ENCODE results near the gene APOL2. TPM values are rescaled to one million over a fixed set of nuclear protein-coding genes. Genes with fewer than 3 reads are reported as not detected.

Gene APOL2
- total and polyA plus RNA-seq, 10 of the 15 experiments (the other 5 are each of a cell fraction or from before 2014, with no cell fraction given): 4.4 to 39.9 (median 25.0) TPM

DNA sequence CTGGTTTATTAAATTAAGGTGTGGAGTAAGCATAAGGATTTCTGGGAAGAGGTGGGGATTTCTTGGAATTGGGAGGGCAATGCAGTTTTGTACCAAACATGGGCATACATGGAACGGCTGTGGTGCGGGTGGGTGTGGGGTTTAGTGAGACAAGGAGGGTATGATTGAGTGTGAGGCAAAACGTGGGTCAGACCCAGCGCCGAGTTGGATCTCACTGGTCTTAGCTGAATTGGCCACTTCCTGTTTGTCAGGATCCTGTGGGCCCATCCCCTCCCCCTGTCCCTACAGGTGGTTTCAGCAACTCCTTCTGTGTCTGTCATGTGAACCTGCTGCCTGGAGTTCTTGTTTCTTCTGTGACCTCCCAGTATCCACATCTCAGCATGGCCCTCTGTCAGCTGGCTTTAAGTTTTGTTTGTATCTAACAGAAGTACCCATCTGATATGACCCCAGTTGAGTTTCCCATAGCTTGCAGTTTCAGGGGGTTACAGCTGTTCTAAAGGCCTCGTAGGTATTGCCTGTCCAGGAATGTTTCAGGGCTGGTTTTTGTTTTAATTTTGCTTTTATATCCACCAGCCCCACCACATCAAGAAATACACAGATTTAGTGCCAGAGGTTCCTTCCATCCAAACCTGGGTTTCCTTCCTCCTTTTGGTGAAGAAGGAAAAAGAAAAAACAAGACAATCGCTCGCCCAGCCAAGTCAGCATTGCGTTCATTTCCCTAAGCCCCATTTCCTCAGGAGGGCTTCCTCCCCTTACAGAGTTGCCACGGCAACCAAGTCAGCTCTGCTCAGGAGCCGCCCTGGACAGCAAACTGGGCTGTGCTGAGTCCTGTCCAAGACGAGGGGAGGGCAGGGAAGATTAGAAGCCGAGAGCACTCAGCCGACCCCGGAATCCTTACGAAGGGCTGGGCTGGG lies 19.6 kb upstream of the APOL2 start (continued):
- TF ChIP-seq POU2F2 (IDR thresholded peaks at IDR 0.05; ENCODE audit: borderline replicate concordance, low read depth, low read length) (no peak), ZNF384 (IDR thresholded peaks at IDR 0.05; ENCODE audit: borderline replicate concordance, low read depth, low read length) (no peak), NFXL1 (IDR thresholded peaks at IDR 0.05; ENCODE audit: borderline replicate concordance) (no peak), HCFC1 (IDR thresholded peaks at IDR 0.05; ENCODE audit: low read length) (no peak), PAX5 (IDR thresholded peaks at IDR 0.05; ENCODE audit: borderline replicate concordance, low read depth, low read length) (no peak), EZH2 (IDR thresholded peaks at IDR 0.05; ENCODE audit: borderline replicate concordance, control insufficient read depth, low read depth, low read length) (no peak), KLF5 (IDR thresholded peaks at IDR 0.05; ENCODE audit: partially characterized antibody) (no peak), NBN (IDR thresholded peaks at IDR 0.05) (peak; percentile 72; the same call in 1 of the 2 replicates), JUNB (IDR thresholded peaks at IDR 0.05) (no peak), SMAD1 (IDR thresholded peaks at IDR 0.05; ENCODE audit: low read depth, partially characterized antibody) (no peak), ZBED1 (IDR thresholded peaks at IDR 0.05; ENCODE audit: borderline replicate concordance) (no peak), BACH1 (IDR thresholded peaks at IDR 0.05; ENCODE audit: borderline replicate concordance) (no peak), MTA3 (IDR thresholded peaks at IDR 0.05; ENCODE audit: borderline replicate concordance, low read length) (no peak), KDM1A (IDR thresholded peaks at IDR 0.05; ENCODE audit: borderline replicate concordance) (no peak), RELA (IDR thresholded peaks at IDR 0.05; ENCODE audit: borderline replicate concordance, partially characterized antibody) (no peak), FOS (IDR thresholded peaks at IDR 0.05; ENCODE audit: borderline replicate concordance, extremely low read depth, insufficient read length) (no peak), EP300 (IDR thresholded peaks at IDR 0.05; ENCODE audit: borderline replicate concordance in 1 of 2, control insufficient read depth in 1 of 2, low read depth in 2 of 2, low read length in 2 of 2) (no peak), SRF (IDR thresholded peaks at IDR 0.05; ENCODE audit: low read depth in 2 of 2, low read length in 2 of 2) (no peak), GABPA (IDR thresholded peaks at IDR 0.05; ENCODE audit: low read depth) (no peak), IKZF2 (IDR thresholded peaks at IDR 0.05) (peak; percentile 30 to 42; a peak in 2 of 4 replicates), NFYB (IDR thresholded peaks at IDR 0.05; ENCODE audit: insufficient read depth, low read depth, low read length) (no peak), DPF2 (IDR thresholded peaks at IDR 0.05) (0 out of 2 replicates have a peak, but pooled peaks have one; percentile 23)
- TF ChIP-seq, protein P1, sequence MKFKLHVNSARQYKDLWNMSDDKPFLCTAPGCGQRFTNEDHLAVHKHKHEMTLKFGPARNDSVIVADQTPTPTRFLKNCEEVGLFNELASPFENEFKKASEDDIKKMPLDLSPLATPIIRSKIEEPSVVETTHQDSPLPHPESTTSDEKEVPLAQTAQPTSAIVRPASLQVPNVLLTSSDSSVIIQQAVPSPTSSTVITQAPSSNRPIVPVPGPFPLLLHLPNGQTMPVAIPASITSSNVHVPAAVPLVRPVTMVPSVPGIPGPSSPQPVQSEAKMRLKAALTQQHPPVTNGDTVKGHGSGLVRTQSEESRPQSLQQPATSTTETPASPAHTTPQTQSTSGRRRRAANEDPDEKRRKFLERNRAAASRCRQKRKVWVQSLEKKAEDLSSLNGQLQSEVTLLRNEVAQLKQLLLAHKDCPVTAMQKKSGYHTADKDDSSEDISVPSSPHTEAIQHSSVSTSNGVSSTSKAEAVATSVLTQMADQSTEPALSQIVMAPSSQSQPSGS (IDR thresholded peaks at IDR 0.05; ENCODE audit: low read length): no peak
- TF ChIP-seq, protein P2, sequence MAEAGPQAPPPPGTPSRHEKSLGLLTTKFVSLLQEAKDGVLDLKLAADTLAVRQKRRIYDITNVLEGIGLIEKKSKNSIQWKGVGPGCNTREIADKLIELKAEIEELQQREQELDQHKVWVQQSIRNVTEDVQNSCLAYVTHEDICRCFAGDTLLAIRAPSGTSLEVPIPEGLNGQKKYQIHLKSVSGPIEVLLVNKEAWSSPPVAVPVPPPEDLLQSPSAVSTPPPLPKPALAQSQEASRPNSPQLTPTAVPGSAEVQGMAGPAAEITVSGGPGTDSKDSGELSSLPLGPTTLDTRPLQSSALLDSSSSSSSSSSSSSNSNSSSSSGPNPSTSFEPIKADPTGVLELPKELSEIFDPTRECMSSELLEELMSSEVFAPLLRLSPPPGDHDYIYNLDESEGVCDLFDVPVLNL (IDR thresholded peaks at IDR 0.05; ENCODE audit: low read depth, low read length): no peak
- TF ChIP-seq, protein P3, sequence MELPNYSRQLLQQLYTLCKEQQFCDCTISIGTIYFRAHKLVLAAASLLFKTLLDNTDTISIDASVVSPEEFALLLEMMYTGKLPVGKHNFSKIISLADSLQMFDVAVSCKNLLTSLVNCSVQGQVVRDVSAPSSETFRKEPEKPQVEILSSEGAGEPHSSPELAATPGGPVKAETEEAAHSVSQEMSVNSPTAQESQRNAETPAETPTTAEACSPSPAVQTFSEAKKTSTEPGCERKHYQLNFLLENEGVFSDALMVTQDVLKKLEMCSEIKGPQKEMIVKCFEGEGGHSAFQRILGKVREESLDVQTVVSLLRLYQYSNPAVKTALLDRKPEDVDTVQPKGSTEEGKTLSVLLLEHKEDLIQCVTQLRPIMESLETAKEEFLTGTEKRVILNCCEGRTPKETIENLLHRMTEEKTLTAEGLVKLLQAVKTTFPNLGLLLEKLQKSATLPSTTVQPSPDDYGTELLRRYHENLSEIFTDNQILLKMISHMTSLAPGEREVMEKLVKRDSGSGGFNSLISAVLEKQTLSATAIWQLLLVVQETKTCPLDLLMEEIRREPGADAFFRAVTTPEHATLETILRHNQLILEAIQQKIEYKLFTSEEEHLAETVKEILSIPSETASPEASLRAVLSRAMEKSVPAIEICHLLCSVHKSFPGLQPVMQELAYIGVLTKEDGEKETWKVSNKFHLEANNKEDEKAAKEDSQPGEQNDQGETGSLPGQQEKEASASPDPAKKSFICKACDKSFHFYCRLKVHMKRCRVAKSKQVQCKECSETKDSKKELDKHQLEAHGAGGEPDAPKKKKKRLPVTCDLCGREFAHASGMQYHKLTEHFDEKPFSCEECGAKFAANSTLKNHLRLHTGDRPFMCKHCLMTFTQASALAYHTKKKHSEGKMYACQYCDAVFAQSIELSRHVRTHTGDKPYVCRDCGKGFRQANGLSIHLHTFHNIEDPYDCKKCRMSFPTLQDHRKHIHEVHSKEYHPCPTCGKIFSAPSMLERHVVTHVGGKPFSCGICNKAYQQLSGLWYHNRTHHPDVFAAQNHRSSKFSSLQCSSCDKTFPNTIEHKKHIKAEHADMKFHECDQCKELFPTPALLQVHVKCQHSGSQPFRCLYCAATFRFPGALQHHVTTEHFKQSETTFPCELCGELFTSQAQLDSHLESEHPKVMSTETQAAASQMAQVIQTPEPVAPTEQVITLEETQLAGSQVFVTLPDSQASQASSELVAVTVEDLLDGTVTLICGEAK (IDR thresholded peaks at IDR 0.05; ENCODE audit: borderline replicate concordance): peak; percentile 26; the same call in 1 of the 2 replicates
